ENCODE data around the gene NPTXR. TPM values are rescaled to one million over a fixed set of nuclear protein-coding genes. Genes with fewer than 3 reads are reported as not detected.
"Not testable (repeated sequence)": the region's sequence is repeated elsewhere in the genome, so short reads cannot be mapped to it uniquely, and the experiment has no call there.

Gene NPTXR
- total RNA-seq, 1 donor: 0.86 TPM

DNA sequence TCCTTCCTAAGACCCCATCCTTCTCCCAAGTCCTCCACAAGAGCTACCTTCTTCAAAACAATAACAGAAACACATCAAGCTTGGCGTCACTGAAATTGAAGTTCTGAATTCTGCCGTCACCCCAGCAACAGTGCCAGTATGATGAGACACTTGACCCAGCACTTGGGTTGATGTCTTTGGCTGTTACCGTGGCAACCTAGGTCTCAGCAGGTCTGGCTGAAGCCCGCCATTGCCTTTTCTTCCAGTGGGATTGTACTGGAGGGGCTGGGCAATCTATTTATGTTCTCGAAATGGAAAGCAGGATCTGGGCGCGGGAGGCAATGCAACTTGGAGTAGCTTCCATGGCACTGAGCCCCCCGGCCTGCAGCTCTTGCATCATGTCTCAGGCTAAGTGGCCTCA lies 23.8 kb downstream of the NPTXR start:
- H3K4me3 ChIP-seq (ENCODE audit: low read depth, low read length): no peak overlapping the region
- TF ChIP-seq, protein P1, sequence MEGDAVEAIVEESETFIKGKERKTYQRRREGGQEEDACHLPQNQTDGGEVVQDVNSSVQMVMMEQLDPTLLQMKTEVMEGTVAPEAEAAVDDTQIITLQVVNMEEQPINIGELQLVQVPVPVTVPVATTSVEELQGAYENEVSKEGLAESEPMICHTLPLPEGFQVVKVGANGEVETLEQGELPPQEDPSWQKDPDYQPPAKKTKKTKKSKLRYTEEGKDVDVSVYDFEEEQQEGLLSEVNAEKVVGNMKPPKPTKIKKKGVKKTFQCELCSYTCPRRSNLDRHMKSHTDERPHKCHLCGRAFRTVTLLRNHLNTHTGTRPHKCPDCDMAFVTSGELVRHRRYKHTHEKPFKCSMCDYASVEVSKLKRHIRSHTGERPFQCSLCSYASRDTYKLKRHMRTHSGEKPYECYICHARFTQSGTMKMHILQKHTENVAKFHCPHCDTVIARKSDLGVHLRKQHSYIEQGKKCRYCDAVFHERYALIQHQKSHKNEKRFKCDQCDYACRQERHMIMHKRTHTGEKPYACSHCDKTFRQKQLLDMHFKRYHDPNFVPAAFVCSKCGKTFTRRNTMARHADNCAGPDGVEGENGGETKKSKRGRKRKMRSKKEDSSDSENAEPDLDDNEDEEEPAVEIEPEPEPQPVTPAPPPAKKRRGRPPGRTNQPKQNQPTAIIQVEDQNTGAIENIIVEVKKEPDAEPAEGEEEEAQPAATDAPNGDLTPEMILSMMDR (IDR thresholded peaks at IDR 0.05; ENCODE audit: insufficient read depth, low read depth, low read length): no peak
- DNase-seq (ENCODE audit: low read depth): no peak

DNA sequence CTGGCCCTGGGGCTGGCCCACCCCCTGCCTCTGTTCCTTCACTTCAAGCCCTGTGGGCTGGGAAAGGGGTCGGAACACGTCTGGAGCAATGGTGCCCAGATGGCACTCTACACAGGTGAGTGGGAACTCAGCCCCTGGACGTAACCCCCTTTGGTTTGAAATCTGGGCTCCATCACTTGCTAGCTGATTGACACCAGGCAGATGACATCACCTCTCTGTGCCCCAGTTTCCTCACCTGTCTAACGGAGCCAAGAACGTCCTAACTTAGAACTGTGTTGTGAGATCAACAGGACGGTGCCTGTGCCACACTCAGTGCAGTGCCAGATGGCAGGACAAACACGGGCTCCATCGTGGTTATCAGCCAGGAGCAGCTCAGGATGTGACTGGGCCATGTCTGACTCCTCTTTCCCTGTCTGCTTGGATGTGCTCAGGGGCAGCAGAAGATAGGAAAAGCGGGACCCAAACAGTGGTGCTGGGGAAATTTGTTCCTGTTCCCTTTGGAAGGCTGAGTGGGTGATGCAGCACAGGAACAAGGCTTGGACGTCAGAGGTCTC lies 24.4 kb downstream of the NPTXR start:
- no peak overlapping the region for H3K4me3 ChIP-seq (ENCODE audit: low read depth, low read length)
- TF ChIP-seq, protein P1 (IDR thresholded peaks at IDR 0.05; ENCODE audit: insufficient read depth, low read depth, low read length): no peak
- no peak for DNase-seq (ENCODE audit: low read depth)

DNA sequence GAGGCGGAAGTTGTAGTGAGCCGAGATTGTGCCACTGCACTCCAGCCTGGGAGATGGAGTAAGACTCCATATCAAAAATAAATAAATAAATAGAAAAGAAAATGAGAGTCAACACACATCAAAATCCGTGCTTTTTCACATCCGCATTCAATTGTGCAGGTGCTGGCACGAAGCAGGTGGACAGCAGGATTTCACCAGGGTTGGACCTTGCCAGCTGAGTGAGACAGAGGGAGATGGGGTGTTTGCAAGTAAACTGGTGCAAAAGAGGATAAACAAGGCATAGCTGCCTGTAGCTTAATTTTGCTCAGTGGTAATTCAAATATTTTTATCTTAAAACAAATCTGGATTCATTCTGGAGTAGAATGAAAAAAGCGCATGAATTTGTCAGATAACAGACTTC lies 26.6 kb downstream of the NPTXR start:
- no peak overlapping the region for H3K4me3 ChIP-seq (ENCODE audit: low read depth, low read length)
- TF ChIP-seq, protein P1 (IDR thresholded peaks at IDR 0.05; ENCODE audit: insufficient read depth, low read depth, low read length): no peak
- DNase-seq (ENCODE audit: low read depth): no peak

DNA sequence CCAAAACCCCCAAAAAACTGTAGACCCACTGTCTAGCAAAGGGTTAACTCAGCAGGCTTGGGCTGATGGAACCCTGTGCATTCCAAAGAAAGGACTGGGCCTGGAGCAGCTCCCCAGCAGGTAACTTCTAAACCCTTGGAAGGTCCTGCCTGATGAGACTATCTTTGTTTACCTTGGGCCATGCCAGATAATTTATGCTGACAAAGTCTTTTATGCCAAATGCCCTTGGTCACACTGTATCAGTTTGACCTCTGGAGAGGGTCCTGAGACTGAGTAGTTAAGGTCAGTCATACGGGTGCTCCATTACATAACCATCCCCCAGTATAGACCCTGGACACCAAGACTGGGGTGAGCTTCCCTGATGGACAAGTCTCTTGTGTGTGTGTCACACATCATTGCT lies 28.0 kb downstream of the NPTXR start:
- DNase-seq (ENCODE audit: low read depth): no peak
- TF ChIP-seq, protein P1 (IDR thresholded peaks at IDR 0.05; ENCODE audit: insufficient read depth, low read depth, low read length): no peak
- no peak overlapping the region for H3K4me3 ChIP-seq (ENCODE audit: low read depth, low read length)

DNA sequence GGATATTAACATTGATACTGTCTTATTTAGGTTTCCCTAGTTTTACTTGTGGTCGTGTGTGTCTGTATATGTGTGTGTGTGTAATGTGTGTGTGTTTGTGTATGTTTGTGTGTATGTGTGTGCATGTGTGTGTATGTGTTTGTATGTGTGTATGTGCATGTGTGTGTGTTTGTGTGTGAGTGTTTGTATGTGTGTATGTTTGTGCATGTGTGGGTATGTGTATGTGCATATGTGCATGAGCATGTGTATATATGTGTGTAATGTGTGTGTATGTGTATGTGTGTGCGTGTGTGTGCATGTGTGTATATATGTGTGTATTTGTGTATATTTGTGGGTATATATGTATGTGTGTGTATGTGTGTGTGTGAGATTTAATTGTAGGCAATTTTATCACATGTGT lies 32.6 kb downstream of the NPTXR start:
- no peak for DNase-seq (ENCODE audit: low read depth)
- TF ChIP-seq, protein P1 (IDR thresholded peaks at IDR 0.05; ENCODE audit: insufficient read depth, low read depth, low read length): no peak
- no peak overlapping the region for H3K4me3 ChIP-seq (ENCODE audit: low read depth, low read length)

DNA sequence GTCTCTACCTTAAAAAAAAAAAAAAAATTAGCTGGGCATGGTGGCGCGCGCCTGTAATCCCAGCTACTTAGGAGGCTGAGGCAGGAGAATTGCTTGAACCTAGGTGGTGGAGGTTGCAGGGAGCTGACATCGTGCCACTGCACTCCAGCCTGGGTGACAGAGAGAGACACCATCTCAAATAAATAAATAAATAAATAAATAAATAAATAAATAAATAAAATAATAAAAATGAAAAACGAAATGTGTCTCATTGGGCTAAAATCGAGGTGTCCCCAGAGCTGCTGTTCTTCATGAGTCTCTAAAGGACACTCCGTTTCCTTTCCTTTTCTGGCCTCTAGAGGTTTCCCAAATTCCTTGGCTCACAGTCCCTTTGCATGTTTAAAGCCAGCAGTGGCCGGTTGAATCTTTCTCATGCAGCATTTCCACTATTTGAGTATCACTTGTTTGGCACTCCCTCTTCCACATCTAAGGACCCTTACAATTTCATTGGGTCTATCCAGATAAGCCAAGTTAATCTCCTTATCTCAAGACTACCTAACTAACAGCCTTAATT lies 38.7 kb downstream of the NPTXR start:
- DNase-seq (ENCODE audit: low read depth); H3K4me3 ChIP-seq (ENCODE audit: low read depth, low read length): not testable (repeated sequence)

DNA sequence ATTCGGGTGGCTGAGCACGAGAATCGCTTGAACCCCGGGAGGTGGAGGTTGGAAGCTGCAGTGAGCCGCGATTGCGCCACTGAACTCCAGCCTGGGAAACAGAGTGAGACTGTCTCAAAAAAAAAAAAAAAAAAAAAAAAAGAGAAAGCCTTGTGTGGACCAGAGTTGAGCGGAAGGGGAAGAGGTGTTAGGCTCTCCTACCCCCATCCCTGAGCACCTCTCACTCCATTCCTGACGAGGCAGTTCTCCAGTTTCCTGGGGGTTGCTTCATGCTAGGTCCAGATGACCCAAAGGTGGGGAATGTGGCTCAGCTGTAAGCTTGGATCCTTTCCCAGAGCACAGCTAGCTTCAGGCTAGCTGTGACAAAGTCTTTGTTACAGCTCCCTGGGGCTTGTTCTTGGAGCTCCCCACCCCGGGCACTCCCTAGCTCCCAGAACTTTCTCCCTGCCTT lies 41.1 kb downstream of the NPTXR start:
- peak; percentile 90 for DNase-seq (ENCODE audit: low read depth)
- no peak overlapping the region for H3K4me3 ChIP-seq (ENCODE audit: low read depth, low read length)
- TF ChIP-seq, protein P1 (IDR thresholded peaks at IDR 0.05; ENCODE audit: insufficient read depth, low read depth, low read length): no peak
